Measurements from ENCODE around the gene ETHE1.

- TF ChIP-seq MAX (IDR thresholded peaks at IDR 0.05), result peak; percentile 100
- TF ChIP-seq, protein P1, sequence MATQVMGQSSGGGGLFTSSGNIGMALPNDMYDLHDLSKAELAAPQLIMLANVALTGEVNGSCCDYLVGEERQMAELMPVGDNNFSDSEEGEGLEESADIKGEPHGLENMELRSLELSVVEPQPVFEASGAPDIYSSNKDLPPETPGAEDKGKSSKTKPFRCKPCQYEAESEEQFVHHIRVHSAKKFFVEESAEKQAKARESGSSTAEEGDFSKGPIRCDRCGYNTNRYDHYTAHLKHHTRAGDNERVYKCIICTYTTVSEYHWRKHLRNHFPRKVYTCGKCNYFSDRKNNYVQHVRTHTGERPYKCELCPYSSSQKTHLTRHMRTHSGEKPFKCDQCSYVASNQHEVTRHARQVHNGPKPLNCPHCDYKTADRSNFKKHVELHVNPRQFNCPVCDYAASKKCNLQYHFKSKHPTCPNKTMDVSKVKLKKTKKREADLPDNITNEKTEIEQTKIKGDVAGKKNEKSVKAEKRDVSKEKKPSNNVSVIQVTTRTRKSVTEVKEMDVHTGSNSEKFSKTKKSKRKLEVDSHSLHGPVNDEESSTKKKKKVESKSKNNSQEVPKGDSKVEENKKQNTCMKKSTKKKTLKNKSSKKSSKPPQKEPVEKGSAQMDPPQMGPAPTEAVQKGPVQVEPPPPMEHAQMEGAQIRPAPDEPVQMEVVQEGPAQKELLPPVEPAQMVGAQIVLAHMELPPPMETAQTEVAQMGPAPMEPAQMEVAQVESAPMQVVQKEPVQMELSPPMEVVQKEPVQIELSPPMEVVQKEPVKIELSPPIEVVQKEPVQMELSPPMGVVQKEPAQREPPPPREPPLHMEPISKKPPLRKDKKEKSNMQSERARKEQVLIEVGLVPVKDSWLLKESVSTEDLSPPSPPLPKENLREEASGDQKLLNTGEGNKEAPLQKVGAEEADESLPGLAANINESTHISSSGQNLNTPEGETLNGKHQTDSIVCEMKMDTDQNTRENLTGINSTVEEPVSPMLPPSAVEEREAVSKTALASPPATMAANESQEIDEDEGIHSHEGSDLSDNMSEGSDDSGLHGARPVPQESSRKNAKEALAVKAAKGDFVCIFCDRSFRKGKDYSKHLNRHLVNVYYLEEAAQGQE (IDR thresholded peaks at IDR 0.05), result peak; percentile 59
- TF ChIP-seq, protein P2, sequence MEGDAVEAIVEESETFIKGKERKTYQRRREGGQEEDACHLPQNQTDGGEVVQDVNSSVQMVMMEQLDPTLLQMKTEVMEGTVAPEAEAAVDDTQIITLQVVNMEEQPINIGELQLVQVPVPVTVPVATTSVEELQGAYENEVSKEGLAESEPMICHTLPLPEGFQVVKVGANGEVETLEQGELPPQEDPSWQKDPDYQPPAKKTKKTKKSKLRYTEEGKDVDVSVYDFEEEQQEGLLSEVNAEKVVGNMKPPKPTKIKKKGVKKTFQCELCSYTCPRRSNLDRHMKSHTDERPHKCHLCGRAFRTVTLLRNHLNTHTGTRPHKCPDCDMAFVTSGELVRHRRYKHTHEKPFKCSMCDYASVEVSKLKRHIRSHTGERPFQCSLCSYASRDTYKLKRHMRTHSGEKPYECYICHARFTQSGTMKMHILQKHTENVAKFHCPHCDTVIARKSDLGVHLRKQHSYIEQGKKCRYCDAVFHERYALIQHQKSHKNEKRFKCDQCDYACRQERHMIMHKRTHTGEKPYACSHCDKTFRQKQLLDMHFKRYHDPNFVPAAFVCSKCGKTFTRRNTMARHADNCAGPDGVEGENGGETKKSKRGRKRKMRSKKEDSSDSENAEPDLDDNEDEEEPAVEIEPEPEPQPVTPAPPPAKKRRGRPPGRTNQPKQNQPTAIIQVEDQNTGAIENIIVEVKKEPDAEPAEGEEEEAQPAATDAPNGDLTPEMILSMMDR (IDR thresholded peaks at IDR 0.05; ENCODE audit: low read depth, low read length, missing input control), result no peak
- TF ChIP-seq SP1 (IDR thresholded peaks at IDR 0.05), result peak; percentile 83
- peak in 1 of 2 donors; percentile 75 for TF ChIP-seq GABPA (IDR thresholded peaks at IDR 0.05 in 1 of 2, conservative IDR thresholded peaks at IDR 0.05 in 1 of 2)
- TF ChIP-seq EGR1 (IDR thresholded peaks at IDR 0.05; ENCODE audit: low read depth in 2 of 2), result peak; percentile 94 to 97
- peak in 1 of 2 donors; percentile 60 for TF ChIP-seq RAD21 (IDR thresholded peaks at IDR 0.05)
- peak; percentile 63 for TF ChIP-seq ZBTB33 (IDR thresholded peaks at IDR 0.05)
- peak; percentile 57 for TF ChIP-seq YY1 (IDR thresholded peaks at IDR 0.05)
- peak; percentile 77 to 87 for TF ChIP-seq RXRA (IDR thresholded peaks at IDR 0.05)
- TF ChIP-seq, protein P3, sequence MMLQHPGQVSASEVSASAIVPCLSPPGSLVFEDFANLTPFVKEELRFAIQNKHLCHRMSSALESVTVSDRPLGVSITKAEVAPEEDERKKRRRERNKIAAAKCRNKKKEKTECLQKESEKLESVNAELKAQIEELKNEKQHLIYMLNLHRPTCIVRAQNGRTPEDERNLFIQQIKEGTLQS (IDR thresholded peaks at IDR 0.05), result peak; percentile 61
- TF ChIP-seq JUND (IDR thresholded peaks at IDR 0.05), result peak; percentile 46 to 58
Observed at GRCh38 chr19:43524922-43525835, 1.8 kb downstream of the ETHE1 start.

All from liver (tissue), 3 donors.